Esophagus muscularis mucosa (tissue), 4 donors: ENCODE results near the gene PTPRQ.

Source experiments
- EP300 ChIP-seq: sonication (generic); formaldehyde crosslinking; IDR thresholded peaks from one replicate; pipeline ENCODE4 v1.6.1; 2017; ENCODE audit warnings: antibody characterized with exemption
- POLR2A ChIP-seq: fragments of 450-650 bp; IDR thresholded peaks from one replicate; pipeline ENCODE4 v1.6.1; 2017; ENCODE audit warnings: antibody characterized with exemption, moderate library complexity, mild to moderate bottlenecking, low read depth
- POLR2AphosphoS5 ChIP-seq, 2 donors: sonication (generic); formaldehyde crosslinking; IDR thresholded peaks; one replicate each; pipeline ENCODE4 v1.6.1; 2017; ENCODE audit warnings: antibody characterized with exemption in 2 of 2
- TF ChIP-seq, protein P1 (sequence below), 3 experiments: fragments of 200-600 bp in 2 of 3; fragments of 450-650 bp in 1 of 3; sonication (generic) in 2 of 3; IDR thresholded peaks; one replicate each; pipeline ENCODE4 v1.5.1; 2017 to 2019; ENCODE audit warnings: antibody characterized with exemption in 3 of 3, mild to moderate bottlenecking in 2 of 3, moderate library complexity in 1 of 3

- TF ChIP-seq POLR2AphosphoS5 (IDR thresholded peaks at IDR 0.05) (no peak), POLR2A (no peak), EP300 (no peak)
- TF ChIP-seq, protein P1, sequence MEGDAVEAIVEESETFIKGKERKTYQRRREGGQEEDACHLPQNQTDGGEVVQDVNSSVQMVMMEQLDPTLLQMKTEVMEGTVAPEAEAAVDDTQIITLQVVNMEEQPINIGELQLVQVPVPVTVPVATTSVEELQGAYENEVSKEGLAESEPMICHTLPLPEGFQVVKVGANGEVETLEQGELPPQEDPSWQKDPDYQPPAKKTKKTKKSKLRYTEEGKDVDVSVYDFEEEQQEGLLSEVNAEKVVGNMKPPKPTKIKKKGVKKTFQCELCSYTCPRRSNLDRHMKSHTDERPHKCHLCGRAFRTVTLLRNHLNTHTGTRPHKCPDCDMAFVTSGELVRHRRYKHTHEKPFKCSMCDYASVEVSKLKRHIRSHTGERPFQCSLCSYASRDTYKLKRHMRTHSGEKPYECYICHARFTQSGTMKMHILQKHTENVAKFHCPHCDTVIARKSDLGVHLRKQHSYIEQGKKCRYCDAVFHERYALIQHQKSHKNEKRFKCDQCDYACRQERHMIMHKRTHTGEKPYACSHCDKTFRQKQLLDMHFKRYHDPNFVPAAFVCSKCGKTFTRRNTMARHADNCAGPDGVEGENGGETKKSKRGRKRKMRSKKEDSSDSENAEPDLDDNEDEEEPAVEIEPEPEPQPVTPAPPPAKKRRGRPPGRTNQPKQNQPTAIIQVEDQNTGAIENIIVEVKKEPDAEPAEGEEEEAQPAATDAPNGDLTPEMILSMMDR (IDR thresholded peaks at IDR 0.05), result no peak
Observed at GRCh38 chr12:80625901-80626300, 181.9 kb downstream of the PTPRQ start.
